M059J (cell line): ENCODE measurements around the gene DUOX1. TPM values are rescaled to one million over a fixed set of nuclear protein-coding genes. Genes with fewer than 3 reads are reported as not detected.
A peak's percentile ranks its signal among the peaks of the same experiment; 100 is the strongest.
"Not testable (repeated sequence)": the region's sequence is repeated elsewhere in the genome, so short reads cannot be mapped to it uniquely, and the experiment has no call there.

Experiments
- DNase-seq: peaks from one replicate; pipeline ENCODE4 v3.0.0-alpha.2; 2012; ENCODE audit warnings: low read depth
- total RNA-seq: library from RNA; depleted of rRNA; stranded (reverse); fragments of >200 nt; shearing (Covaris generic); gene quantifications from 2 replicates; pipeline ENCODE4 v1.2.3, GENCODE V29; 2014; rRNA removed

Gene DUOX1
- total RNA-seq, result not detected in 2 replicates

GRCh38 chr15:45129651-45130129 is at the start of gene DUOX1, which contains the start of gene DUOXA1:
TSS of gene DUOX1 (plus strand) at chr15:45129994. CDS start at chr15:45131967, 1,973 bp downstream.
TSS of gene DUOXA1 (minus strand) at chr15:45129879. CDS start at chr15:45123014, 6,865 bp downstream.
- DNase-seq, result no peak

- not testable (repeated sequence) for DNase-seq
These were observed 49.2 kb upstream of the DUOX1 start for GRCh38 chr15:45080593-45080992.

- peak; percentile 31 for DNase-seq
These were observed 47.4 kb upstream of the DUOX1 start for GRCh38 chr15:45082412-45082811.

- DNase-seq, result no peak
These were observed 46.6 kb upstream of the DUOX1 start for GRCh38 chr15:45083223-45083622.

GRCh38 chr15:45084163-45084562 is 45.6 kb upstream of the DUOX1 start:
- DNase-seq, result peak; percentile 25

GRCh38 chr15:45087513-45087912 is 42.3 kb upstream of the DUOX1 start:
- DNase-seq, result no peak

- peak; percentile 76 for DNase-seq
These were observed 40.7 kb upstream of the DUOX1 start for GRCh38 chr15:45088801-45089711.

GRCh38 chr15:45089712-45090373 is 40.0 kb upstream of the DUOX1 start:
- DNase-seq, result no peak

GRCh38 chr15:45091161-45091560 is 38.6 kb upstream of the DUOX1 start:
- DNase-seq, result peak; percentile 65

GRCh38 chr15:45091576-45091975 is 38.2 kb upstream of the DUOX1 start:
- no peak for DNase-seq

- DNase-seq, result no peak
These were observed 36.8 kb upstream of the DUOX1 start for GRCh38 chr15:45093013-45093412.

- no peak for DNase-seq
These were observed 36.0 kb upstream of the DUOX1 start for GRCh38 chr15:45093622-45094357.

GRCh38 chr15:45094358-45094730 is 35.5 kb upstream of the DUOX1 start:
- no peak for DNase-seq

GRCh38 chr15:45095661-45096060 is 34.1 kb upstream of the DUOX1 start:
- no peak for DNase-seq

GRCh38 chr15:45097466-45097865 is 32.3 kb upstream of the DUOX1 start:
- DNase-seq, result no peak

GRCh38 chr15:45099549-45100165 is 30.1 kb upstream of the DUOX1 start:
- DNase-seq, result no peak

- DNase-seq, result no peak
These were observed 28.7 kb upstream of the DUOX1 start for GRCh38 chr15:45100884-45101625.

GRCh38 chr15:45101749-45102148 is 28.0 kb upstream of the DUOX1 start:
- DNase-seq, result no peak

GRCh38 chr15:45102226-45102625 is 27.6 kb upstream of the DUOX1 start:
- no peak for DNase-seq

GRCh38 chr15:45104170-45104569 is 25.6 kb upstream of the DUOX1 start:
- not testable (repeated sequence) for DNase-seq

GRCh38 chr15:45105586-45105985 is 24.2 kb upstream of the DUOX1 start:
- DNase-seq, result no peak
